ENCODE measurements around the gene GAGE10.

Gene GAGE10, protein sequence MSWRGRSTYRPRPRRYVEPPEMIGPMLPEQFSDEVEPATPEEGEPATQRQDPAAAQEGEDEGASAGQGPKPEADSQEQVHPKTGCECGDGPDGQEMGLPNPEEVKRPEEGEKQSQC

DNA sequence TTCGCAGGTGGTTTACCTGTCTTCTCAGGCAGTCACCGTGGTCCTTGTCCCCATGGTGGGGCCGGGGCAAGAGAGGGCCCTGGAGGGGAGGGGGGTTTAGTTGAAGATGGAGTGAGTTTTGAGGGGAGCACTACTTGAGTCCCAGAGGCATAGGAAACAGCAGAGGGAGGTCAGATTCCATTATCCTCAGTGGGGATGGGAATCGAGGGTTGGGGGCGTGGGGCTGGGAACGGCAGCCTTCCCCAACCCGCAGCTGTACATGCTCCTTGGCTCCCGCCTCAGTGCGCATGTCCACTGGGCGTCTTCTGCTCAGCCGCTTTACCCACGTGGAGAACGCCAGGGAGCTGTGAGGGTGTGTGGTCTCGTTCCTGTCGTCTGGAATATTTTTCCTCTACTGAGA is at the start of gene GAGE10:
GAGE10 (plus strand) TSS at position 301 of the 400 bp plus-strand sequence. CDS start 1,214 bp downstream, outside the sequence.
- TF ChIP-seq, protein P1, sequence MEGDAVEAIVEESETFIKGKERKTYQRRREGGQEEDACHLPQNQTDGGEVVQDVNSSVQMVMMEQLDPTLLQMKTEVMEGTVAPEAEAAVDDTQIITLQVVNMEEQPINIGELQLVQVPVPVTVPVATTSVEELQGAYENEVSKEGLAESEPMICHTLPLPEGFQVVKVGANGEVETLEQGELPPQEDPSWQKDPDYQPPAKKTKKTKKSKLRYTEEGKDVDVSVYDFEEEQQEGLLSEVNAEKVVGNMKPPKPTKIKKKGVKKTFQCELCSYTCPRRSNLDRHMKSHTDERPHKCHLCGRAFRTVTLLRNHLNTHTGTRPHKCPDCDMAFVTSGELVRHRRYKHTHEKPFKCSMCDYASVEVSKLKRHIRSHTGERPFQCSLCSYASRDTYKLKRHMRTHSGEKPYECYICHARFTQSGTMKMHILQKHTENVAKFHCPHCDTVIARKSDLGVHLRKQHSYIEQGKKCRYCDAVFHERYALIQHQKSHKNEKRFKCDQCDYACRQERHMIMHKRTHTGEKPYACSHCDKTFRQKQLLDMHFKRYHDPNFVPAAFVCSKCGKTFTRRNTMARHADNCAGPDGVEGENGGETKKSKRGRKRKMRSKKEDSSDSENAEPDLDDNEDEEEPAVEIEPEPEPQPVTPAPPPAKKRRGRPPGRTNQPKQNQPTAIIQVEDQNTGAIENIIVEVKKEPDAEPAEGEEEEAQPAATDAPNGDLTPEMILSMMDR (IDR thresholded peaks at IDR 0.05; ENCODE audit: low read depth, low read length, missing control alignments), result no peak
- Histone ChIP-seq H3K27me3 (replicated peaks) (no peaks in the 10 kb centered on the region), H3K27ac (no peak within 1 kb of the TSS), H3K4me3 (ENCODE audit: low read depth, low read length) (no peak within 1 kb of the TSS), H3K36me3 (replicated peaks) (no peaks in the 10 kb centered on the region)
- DNase-seq, result no peak
- in situ Hi-C loops (cut with HindIII; ENCODE audit: low pct_ligation_motif_present, low sequenced_read_pairs), result no loop called here

DNA sequence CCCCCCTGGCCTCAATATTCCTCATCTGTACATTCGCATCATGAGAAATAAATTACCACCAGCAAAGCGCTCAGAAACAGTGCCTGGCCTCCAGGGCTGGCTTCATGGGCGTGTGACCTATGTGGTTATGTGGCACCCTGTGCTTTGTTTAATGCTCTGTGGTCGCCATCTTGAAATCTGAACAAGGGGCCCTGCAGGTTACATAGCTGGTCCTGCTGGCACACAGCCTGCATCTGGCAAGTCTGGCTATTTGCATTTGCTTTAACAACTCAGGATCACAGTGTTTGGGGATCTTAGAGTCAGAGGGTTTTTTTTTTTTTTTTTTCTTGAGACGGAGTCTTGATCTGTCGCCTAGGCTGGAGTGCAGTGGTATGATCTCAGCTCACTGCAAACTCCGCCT is 48.8 kb upstream of the GAGE10 start:
- TF ChIP-seq, protein P1 (IDR thresholded peaks at IDR 0.05; ENCODE audit: low read depth, low read length, missing control alignments), result no peak
- DNase-seq, result no peak
- no peak overlapping the region for H3K27ac ChIP-seq
- in situ Hi-C loops (cut with HindIII; ENCODE audit: low pct_ligation_motif_present, low sequenced_read_pairs), result no loop called here
- H3K4me3 ChIP-seq (ENCODE audit: low read depth, low read length), result no peak overlapping the region
- H3K36me3 ChIP-seq (replicated peaks), result no peaks in the 10 kb centered on the region
- H3K27me3 ChIP-seq (replicated peaks), result no peaks in the 10 kb centered on the region

DNA sequence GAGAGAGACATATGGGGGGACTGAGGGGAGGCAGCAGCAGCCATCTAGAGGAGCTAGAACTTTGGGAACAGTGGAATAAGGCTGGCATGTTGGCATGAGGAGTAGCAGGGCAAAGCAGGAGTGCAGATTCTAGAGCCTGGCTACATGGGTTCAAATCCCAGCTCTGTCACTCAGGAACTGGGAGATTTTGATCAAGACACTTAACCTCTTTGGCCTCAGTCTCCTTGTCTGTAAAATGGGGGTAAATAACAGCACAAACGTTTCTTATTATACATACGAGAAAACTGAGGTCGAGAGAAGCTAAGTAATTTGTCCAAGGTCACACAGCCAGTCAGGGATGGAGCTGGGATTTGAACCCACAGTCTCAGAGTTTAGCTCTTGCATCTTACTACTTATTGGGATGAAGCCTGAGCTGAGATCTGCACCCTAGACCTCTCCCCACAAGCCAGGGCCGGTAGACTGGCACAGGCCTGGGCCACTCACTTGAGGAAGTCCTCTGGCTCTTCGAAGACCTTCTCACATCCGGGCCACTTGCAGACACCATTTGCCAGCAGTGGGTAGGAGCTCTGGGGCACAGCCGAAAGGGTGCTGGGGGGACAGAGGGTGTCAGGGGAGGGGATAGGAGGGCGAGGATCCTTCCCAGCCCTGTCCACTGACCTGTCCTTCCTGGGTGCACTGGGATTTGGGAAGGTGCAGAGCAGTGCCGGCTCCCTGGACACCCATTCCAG is 47.0 kb upstream of the GAGE10 start:
- in situ Hi-C loops (cut with HindIII; ENCODE audit: low pct_ligation_motif_present, low sequenced_read_pairs), result no loop called here
- TF ChIP-seq, protein P1 (IDR thresholded peaks at IDR 0.05; ENCODE audit: low read depth, low read length, missing control alignments), result no peak

DNA sequence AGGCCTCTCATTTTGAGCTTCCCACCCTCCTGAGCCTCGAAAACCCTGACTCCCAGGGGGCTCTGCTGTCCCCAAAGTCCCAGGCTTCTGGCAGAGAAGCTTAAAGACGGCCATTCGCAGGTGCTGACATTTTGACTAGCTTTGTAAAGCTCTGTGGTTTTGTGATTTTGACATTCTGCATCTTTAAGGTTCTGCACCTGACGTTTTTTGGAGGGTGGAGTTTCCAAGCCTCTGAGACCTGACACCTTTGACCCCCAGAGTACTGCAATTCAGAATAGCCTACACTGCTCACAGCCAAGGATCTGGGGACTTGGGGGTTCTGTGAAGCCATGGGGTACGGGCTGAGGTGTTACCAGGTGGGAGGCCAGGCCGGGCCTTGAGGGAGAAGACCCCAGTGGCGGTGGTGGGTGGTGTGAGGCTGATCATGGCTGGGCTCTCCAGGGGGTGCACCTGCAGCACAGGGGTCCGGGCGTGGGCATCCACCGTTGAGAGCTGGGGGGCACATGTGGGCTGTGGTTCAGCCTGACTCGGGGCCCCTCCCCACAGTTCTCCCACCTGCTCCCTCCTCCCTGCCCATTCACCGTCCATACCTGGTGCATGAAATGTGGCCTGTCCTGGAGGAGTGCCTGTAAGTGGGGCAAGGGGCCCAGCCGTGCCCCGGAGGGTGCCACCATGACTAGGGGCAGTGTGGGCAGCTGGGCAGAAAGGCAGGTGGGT is 46.2 kb upstream of the GAGE10 start:
- no peak overlapping the region for H3K4me3 ChIP-seq (ENCODE audit: low read depth, low read length)
- in situ Hi-C loops (cut with HindIII; ENCODE audit: low pct_ligation_motif_present, low sequenced_read_pairs), result no loop called here
- H3K36me3 ChIP-seq (replicated peaks), result no peaks in the 10 kb centered on the region
- H3K27me3 ChIP-seq (replicated peaks), result no peaks in the 10 kb centered on the region
- no peak for DNase-seq
- TF ChIP-seq, protein P1 (IDR thresholded peaks at IDR 0.05; ENCODE audit: low read depth, low read length, missing control alignments), result no peak
- H3K27ac ChIP-seq, result no peak overlapping the region

More for the DNA sequence above, 47.0 kb upstream of the GAGE10 start:
- no peaks in the 10 kb centered on the region for H3K36me3 ChIP-seq (replicated peaks)
- no peaks in the 10 kb centered on the region for H3K27me3 ChIP-seq (replicated peaks)
- H3K27ac ChIP-seq, result no peak overlapping the region
- no peak overlapping the region for H3K4me3 ChIP-seq (ENCODE audit: low read depth, low read length)
- no peak for DNase-seq

DNA sequence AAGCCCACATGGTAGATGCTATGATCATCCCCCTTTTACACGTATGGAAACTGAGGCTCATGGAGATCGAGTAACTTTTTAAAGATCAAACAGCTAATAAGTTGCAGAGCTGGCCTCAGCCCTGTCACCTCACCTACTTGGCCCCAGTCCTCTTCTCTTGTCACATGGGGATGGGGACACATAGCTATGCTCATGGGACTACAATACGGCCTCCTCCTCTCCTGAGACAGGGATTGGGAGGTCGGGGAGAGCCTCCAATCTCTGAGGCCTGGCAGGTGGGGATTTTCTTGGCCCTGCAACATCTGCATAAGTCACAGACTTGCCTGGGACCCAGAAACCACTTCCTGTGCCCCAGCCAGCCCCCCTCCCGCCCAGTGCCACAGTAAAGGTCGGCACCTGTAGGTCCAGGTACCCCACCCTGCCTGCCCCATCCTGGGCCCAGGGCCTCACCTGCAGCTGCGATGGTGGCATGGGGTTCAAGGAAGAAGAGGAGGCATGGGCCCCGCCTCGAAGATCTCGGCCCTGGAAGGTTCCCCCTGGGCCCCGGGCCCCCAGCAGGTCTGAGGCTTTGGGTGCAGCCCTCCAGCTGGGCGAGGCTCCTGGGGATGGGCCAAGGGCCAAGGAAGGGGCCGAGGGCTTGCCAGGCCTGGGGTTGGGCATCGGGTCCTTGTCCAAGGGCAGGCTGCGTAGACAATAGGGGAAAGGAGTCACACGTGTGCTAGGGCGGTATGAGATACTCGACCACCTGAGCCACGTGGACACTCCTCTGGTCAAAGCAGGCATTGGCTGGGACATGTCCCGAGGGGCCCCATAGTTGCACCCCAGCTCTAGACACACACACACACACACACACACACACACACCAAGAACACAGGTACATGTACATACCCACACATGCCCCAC is 45.3 kb upstream of the GAGE10 start:
- no peaks in the 10 kb centered on the region for H3K27me3 ChIP-seq (replicated peaks)
- no peaks in the 10 kb centered on the region for H3K36me3 ChIP-seq (replicated peaks)
- in situ Hi-C loops (cut with HindIII; ENCODE audit: low pct_ligation_motif_present, low sequenced_read_pairs), result no loop called here
- no peak overlapping the region for H3K27ac ChIP-seq
- DNase-seq, result no peak
- H3K4me3 ChIP-seq (ENCODE audit: low read depth, low read length), result no peak overlapping the region
- TF ChIP-seq, protein P1 (IDR thresholded peaks at IDR 0.05; ENCODE audit: low read depth, low read length, missing control alignments), result no peak

All from brain microvascular endothelial cell (primary cell).